DMS53 (cell line): ENCODE measurements around the gene GDPD1.
"Not testable (repeated sequence)": the region's sequence is repeated elsewhere in the genome, so short reads cannot be mapped to it uniquely, and the experiment has no call there.

Source experiments
- DNase-seq: peaks from one replicate; lab custom pipeline; 2025; lab: John Stamatoyannopoulos, UW

The GDPD1 gene

GRCh38 chr17:59220328-59221158 is at the start of gene GDPD1:
TSS of gene GDPD1 (plus strand) at chr17:59220511. CDS start at chr17:59220610, 99 bp downstream.
- DNase-seq = peak; percentile 96

GRCh38 chr17:59172436-59173004 is 47.8 kb upstream of the GDPD1 start:
- DNase-seq = no peak

- no peak for DNase-seq
Observed at GRCh38 chr17:59174671-59175070, 45.6 kb upstream of the GDPD1 start.

GRCh38 chr17:59175076-59175475 is 45.2 kb upstream of the GDPD1 start:
- DNase-seq = no peak

- DNase-seq = no peak
Observed at GRCh38 chr17:59178266-59178985, 41.9 kb upstream of the GDPD1 start.

- DNase-seq = not testable (repeated sequence)
Observed at GRCh38 chr17:59179601-59180000, 40.7 kb upstream of the GDPD1 start.

- no peak for DNase-seq
Observed at GRCh38 chr17:59180626-59181025, 39.7 kb upstream of the GDPD1 start.

GRCh38 chr17:59181481-59181880 is 38.8 kb upstream of the GDPD1 start:
- DNase-seq = no peak

- no peak for DNase-seq
Observed at GRCh38 chr17:59185997-59186396, 34.3 kb upstream of the GDPD1 start.

GRCh38 chr17:59186850-59187249 is 33.5 kb upstream of the GDPD1 start:
- DNase-seq = no peak

- no peak for DNase-seq
Observed at GRCh38 chr17:59190806-59191205, 29.5 kb upstream of the GDPD1 start.

- no peak for DNase-seq
Observed at GRCh38 chr17:59193336-59193862, 26.9 kb upstream of the GDPD1 start.

GRCh38 chr17:59199398-59199797 is 20.9 kb upstream of the GDPD1 start:
- DNase-seq = no peak

GRCh38 chr17:59202320-59202719 is 18.0 kb upstream of the GDPD1 start:
- no peak for DNase-seq

- DNase-seq = no peak
Observed at GRCh38 chr17:59219370-59219769, 941 bp upstream of the GDPD1 start.

GRCh38 chr17:59219992-59220327 is 351 bp upstream of the GDPD1 start:
- DNase-seq = peak; percentile 34

- DNase-seq = peak; percentile 45
Observed at GRCh38 chr17:59221159-59221847, 992 bp downstream of the GDPD1 start.

- no peak for DNase-seq
Observed at GRCh38 chr17:59223813-59224212, 3.5 kb downstream of the GDPD1 start.

GRCh38 chr17:59228588-59228987 is 8.3 kb downstream of the GDPD1 start:
- not testable (repeated sequence) for DNase-seq

GRCh38 chr17:59230764-59231163 is 10.5 kb downstream of the GDPD1 start:
- DNase-seq = no peak

GRCh38 chr17:59234631-59235030 is 14.3 kb downstream of the GDPD1 start:
- DNase-seq = no peak

- DNase-seq = no peak
Observed at GRCh38 chr17:59238906-59239305, 18.6 kb downstream of the GDPD1 start.
